HG03066 (cell line): ENCODE data around the gene ID3.

Source experiments
- ATAC-seq: cut with Tn5 transposase; IDR thresholded peaks from one replicate; pipeline ENCODE4 v1.9.1; 2021; ENCODE audit warnings: low read depth; ENCODE audit not compliant: unreplicated experiment

Gene ID3

GRCh38 chr1:23567996-23568607 is 8.8 kb upstream of the ID3 start:
- ATAC-seq, result no peak

- no peak for ATAC-seq
Measured at GRCh38 chr1:23567629-23567995, 8.3 kb upstream of the ID3 start.

- no peak for ATAC-seq
Measured at GRCh38 chr1:23566304-23566703, 7.0 kb upstream of the ID3 start.

GRCh38 chr1:23565776-23566175 is 6.5 kb upstream of the ID3 start:
- ATAC-seq, result no peak

- no peak for ATAC-seq
Measured at GRCh38 chr1:23564529-23565122, 5.3 kb upstream of the ID3 start.

- no peak for ATAC-seq
Measured at GRCh38 chr1:23563755-23564374, 4.6 kb upstream of the ID3 start.

- no peak for ATAC-seq
Measured at GRCh38 chr1:23563003-23563402, 3.7 kb upstream of the ID3 start.

GRCh38 chr1:23562137-23562876 is 3.0 kb upstream of the ID3 start:
- no peak for ATAC-seq

GRCh38 chr1:23561813-23562100 is 2.5 kb upstream of the ID3 start:
- ATAC-seq, result no peak

- no peak for ATAC-seq
Measured at GRCh38 chr1:23561076-23561812, 1.9 kb upstream of the ID3 start.

GRCh38 chr1:23559985-23560741 is 862 bp upstream of the ID3 start:
- no peak for ATAC-seq

- no peak for ATAC-seq
Measured at GRCh38 chr1:23558872-23559135, 497 bp downstream of the ID3 start.

- no peak for ATAC-seq
Measured at GRCh38 chr1:23558140-23558871, 995 bp downstream of the ID3 start.

GRCh38 chr1:23557471-23558124 is 1.7 kb downstream of the ID3 start:
- ATAC-seq, result no peak

- no peak for ATAC-seq
Measured at GRCh38 chr1:23556635-23557470, 2.4 kb downstream of the ID3 start.

GRCh38 chr1:23555986-23556634 is 3.2 kb downstream of the ID3 start:
- ATAC-seq, result no peak

GRCh38 chr1:23555270-23555985 is 3.9 kb downstream of the ID3 start:
- no peak for ATAC-seq
